GM12873 (cell line): Measurements from ENCODE around the gene XKR7.

Experiments used
- TF ChIP-seq, protein P1 (sequence below): IDR thresholded peaks from 2 replicates; pipeline ENCODE4 v1.5.1; 2012; ENCODE audit warnings: low read depth, mild to moderate bottlenecking, moderate library complexity, low read length, control low read depth; ENCODE audit not compliant: insufficient read depth; ENCODE audit errors: missing control alignments

XKR7 gene

GRCh38 chr20:31998246-31998645 lies 30.3 kb downstream of the XKR7 start:
- TF ChIP-seq, protein P1, sequence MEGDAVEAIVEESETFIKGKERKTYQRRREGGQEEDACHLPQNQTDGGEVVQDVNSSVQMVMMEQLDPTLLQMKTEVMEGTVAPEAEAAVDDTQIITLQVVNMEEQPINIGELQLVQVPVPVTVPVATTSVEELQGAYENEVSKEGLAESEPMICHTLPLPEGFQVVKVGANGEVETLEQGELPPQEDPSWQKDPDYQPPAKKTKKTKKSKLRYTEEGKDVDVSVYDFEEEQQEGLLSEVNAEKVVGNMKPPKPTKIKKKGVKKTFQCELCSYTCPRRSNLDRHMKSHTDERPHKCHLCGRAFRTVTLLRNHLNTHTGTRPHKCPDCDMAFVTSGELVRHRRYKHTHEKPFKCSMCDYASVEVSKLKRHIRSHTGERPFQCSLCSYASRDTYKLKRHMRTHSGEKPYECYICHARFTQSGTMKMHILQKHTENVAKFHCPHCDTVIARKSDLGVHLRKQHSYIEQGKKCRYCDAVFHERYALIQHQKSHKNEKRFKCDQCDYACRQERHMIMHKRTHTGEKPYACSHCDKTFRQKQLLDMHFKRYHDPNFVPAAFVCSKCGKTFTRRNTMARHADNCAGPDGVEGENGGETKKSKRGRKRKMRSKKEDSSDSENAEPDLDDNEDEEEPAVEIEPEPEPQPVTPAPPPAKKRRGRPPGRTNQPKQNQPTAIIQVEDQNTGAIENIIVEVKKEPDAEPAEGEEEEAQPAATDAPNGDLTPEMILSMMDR = no peak

DNA sequence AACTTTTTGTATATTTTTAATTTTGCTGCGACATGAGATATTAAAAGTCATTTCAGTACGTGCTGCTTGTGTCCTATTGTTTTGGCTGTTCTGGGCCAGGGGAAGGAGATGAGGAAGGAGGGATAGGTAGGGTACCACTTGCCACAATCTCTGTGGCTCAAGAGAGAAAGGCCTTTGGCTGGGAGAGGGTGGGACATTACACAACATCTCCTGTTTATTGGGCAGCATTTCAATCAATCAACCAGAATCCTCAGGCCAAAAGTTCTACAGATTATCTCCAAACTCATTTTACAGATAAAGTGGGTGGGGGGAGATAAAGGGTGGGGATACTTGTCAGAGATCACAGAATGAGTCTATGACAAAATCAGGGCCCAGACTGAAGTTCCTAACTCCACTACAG lies 35.4 kb downstream of the XKR7 start:
- TF ChIP-seq, protein P1 = no peak

DNA sequence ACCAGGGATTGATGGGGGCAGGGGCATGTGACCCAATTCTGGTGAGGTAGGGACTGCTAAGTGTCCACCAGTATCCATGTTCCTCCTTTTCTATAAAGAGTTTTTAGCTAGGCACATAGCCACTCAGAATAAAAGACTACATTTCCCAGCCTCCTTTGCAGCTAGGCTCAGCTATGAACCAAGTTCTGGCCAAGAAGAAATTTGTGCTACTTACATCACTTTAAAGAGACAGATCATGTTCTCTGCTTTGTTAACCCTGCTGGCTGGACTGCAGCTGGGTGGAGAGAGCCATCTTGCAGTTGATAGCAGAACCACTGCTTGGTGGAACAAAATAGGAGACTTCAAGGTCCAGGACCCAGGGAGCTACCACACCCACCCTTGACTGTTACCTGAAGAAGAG lies 37.0 kb downstream of the XKR7 start:
- TF ChIP-seq, protein P1 = no peak

- TF ChIP-seq, protein P1 = no peak
Measured at GRCh38 chr20:32006053-32006452, 38.1 kb downstream of the XKR7 start.

GRCh38 chr20:32006841-32007786 lies 39.2 kb downstream of the XKR7 start:
- TF ChIP-seq, protein P1 = no peak

- TF ChIP-seq, protein P1 = no peak
Measured at GRCh38 chr20:32007787-32008616, 40.1 kb downstream of the XKR7 start.

DNA sequence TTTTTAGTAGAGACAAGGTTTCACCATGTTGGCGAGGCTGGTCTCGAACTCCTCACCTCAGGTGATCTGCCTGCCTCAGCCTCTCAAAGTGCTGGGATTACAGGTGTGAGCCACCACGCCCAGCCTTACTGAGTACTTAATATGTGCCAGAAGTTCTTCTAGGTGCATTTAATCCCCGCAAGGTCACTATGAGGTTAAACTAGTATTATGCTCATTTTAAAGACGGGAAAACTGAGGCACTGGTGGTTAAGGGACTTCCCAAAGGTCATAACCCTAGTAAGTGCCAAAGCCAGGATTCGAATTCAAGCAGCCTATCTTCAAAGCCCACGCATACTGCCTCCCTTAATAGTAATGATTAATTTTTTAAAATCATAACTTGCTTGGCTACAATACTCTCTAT lies 41.6 kb downstream of the XKR7 start:
- TF ChIP-seq, protein P1 = no peak
